Endometrium (tissue), 2 donors: ENCODE results near the gene LMTK3.
"Not testable (repeated sequence)": the region's sequence is repeated elsewhere in the genome, so short reads cannot be mapped to it uniquely, and the experiment has no call there.

Experiments used
- FAIRE-seq: peaks from 2 replicates; lab custom pipeline; 2012; peaks lifted over from hg19 to GRCh38; lab: Jason Lieb, UNC
- donor health status: control.
- donor health status: control.

The LMTK3 gene

DNA sequence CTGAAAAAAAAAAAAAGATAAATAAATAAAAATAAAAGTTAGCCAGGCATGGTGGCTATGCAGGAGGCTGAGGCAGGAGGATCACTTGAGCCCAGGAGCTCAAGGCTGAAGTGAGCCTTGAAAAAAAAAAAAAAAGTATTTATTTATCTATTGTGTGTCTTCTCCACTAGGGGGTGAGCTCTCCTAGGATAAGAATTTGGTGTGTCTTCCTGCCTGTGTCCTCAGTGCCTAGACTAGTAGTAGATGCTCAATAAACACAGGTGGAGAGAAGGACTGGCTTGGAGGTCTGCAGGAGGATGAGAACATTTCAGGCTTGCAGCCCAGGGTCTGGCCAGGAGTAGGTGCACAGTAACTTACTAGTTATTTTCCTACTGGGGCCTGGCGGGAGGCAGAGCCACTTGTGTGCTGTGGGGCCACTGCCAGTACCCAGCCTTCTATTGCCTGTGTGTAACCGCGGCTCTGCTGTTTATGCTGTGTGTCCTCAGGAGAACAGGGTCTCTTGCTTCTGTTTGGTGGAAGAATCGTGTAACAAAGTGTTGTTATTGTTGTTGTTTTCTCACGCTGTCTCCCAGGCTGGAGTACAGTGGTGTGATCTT is 5.4 kb downstream of the LMTK3 start:
- FAIRE-seq: no peak

DNA sequence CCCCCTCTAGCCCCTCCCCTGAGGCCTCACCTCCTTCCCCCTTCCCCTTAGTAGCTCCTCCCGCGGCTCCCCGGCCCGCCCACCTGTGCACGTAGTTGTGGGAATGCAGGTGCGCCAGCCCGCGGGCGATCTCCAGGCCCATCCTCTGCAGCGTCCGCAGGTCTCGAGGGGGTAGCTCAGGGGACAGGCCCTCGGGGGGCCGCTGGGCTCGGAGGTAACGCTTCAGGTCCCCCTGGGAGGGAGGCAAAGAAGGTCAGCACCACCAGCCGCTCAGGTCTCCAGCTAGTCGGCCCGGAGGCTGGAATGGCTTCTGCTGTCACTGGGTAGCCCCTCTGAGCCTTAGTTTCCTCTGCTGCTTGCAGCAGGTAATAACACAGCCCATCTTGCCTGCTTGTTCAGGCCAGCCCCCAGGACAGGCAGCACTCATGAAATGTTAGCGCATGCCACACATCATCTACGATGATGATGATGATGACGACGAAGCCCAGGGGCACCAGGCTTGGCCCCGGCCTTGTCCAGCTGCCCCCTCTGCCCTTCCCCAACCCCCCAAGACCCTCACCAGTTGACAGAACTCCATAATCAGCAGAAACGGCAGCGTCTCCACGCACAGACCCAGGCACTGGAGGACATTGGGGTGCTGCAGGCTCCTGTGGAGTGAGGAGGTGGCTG is 9.2 kb downstream of the LMTK3 start:
- FAIRE-seq: no peak

DNA sequence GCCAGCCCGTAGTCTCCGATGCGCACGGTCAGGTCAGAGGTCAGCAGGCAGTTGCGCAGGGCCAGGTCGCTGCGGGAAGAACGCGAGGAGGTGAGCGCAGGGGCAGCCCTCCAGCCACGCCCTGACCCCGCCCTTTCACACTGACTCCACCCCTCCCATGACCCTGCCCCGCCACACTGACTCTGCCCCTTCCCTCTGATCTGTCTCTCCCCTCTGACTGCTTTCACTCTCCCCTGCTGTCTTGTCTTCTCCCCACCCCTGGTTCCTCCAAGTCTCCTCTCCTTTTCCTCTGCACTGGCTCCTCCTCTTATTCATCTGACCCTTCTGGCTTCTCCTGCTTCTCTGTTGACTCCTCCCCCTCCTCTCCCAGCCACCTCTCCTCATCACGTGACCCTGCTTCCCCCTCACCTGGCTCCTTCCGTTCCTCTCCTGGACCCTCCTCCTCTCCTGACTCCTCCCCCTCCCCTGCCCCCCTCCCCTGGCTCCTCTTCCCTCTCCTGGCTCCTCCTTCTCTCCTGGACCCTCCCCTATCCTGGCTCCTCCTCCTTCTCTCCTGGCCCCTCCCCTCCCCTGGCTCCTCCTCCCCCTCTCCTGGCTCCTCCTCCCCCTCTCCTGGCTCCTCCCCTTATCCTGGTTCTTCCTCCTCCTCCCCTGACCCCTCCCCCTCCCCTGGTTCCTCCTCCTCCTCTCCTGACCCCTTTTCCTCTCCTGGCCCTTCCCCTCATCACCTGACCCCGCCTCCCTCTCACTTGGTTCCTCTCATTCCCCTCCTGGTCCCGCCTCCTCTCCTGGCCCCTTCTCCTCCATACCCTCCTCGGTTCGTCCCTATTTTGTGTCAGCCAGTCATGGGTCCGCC is 9.9 kb downstream of the LMTK3 start:
- FAIRE-seq: no peak

DNA sequence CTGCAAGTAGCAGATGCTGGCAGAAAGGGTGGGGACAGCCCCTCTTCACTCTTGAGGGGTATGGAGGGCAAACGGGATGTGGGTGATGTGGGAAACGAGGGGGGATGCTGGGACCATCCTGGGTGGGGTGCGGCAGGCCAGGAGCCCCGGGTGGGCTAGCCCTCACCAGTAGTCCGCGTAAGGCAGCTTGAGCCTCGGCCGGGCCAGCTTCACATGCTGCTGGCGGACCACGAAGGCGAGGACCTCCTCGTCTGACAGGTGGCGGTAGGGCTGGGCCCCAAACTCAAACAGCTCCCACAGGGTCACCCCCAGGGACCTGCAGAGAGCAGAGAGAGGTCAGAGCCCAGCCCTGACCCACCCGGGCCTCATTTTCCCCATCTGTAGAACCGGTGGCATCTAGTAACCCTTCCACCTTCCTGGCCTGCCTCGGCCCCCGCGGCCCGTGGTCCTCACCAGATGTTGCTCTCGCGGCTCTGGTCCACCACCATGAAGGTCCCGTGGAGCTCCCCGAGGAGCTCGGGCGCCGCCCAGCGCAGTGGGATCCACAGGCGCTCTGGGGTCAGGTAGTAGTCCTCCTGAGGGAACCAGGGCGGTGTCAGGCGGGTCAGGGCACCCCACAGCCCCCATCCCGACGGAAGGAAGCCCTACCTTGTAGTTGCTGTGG is 10.7 kb downstream of the LMTK3 start:
- FAIRE-seq: no peak

DNA sequence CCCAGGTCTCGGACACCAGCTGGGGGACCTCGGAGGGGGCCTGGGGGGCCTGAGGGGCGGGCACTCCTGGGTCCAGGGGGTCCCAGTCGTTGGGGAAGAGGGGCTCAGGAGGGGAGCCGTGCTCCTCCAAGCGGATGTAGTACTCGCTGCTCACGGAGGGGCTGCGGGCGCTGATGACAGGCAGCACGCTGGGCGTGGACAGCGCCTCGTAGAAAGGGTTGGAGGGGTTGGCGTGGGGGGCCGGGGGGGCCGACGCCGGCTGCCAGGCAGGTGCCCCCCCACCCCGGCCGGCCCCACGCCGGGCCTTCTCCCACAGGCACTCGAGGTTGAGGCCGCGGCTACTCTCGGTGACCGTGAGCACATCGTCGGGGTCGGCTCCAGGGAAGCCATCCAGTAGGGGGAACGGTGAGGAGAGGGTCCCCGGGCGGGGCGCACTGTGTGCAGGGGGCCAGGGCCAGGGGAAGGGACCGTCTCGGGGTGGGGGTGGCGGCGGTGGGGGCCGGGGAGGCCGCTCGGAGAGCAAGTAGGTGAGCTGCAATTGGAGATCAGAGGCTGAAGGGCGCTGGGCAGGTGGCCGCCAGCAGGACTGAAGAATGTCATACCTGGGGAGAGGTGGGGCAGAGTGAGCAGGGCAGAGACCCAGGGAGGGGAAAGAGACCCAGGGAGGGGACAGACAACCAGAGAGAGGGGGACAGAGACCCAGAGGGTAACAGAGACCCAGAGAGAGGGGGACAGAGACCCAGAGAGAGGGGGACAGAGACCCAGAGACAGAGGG is 12.1 kb downstream of the LMTK3 start:
- FAIRE-seq: no peak

DNA sequence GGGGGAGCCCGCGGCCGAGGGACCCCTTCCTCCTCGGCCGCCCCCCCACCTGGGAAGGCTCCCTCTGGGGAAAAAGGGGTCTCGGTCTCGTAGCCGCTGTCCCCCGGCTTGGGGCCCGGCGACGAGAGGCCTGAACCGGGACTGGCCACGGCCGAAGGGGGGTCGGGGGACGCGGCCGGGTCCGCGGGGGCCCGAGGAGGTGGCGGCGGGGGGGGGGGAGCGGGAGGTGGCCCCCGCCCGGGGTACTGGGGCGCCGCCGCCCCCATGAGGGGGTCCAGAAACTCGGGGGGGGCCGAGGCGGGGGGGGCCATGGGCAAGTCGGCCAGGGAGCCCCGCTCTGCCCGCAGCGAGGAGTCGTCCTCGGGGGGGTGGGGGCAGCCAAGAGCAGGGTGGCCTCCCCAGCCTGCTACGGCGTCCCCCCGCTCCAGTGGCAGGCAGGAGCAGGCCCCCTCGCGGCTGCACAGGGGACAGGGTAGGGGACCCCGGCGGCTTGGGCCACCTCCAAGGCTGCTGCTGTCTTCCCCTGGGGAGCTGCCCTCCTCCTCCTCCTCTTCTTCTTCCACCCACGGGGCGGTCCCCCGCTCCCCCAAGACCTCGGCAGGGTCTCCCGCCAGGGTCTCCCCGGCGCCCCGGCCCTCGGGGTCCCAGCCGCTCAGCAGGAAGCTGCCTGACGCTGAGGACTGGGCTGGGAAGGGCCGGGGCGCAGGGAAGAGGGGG is 12.9 kb downstream of the LMTK3 start:
- FAIRE-seq: no peak

DNA sequence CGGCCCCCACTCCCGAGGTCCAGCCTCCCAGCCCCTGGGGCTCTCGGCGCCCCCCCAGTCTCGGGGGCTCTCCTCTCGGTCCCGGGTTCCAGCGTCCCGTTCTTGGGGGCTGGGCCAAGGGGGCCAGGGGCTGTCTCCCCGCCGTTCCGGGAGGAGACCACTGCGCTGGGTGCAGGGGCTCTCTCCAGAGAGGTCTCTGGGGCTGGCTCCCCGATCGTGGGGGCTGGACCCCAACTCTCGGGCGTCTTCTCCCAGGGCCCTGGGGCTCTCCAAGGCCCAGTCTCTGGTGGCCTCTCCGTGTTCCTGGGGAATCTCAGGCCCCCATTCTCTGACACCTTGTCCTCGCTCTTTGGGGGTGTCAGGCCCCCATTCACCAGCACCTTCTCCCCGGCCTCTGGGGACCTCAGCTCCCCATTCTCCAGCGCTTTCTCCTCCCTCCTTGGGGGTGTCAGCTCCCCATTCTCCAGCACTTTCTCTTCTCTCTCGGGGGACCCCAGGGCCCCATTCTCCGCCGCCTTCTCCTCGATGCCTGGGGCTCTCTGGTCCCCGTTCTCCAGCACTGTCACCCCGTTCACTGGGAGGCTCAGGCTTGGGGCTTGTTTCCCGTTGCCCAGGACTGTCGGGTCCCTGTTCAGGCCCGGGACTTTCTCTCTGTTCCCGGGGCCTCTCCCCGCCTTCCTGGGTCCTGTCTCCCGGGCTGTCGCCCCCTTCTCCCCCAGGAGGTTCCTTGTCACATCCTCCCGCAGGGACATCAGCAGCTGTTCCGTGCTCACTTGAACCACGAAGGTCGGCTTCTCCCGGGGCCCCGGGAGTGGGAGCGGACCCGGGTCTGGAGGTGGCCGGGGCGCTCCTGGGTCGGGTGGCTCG is 13.7 kb downstream of the LMTK3 start:
- FAIRE-seq: no peak

DNA sequence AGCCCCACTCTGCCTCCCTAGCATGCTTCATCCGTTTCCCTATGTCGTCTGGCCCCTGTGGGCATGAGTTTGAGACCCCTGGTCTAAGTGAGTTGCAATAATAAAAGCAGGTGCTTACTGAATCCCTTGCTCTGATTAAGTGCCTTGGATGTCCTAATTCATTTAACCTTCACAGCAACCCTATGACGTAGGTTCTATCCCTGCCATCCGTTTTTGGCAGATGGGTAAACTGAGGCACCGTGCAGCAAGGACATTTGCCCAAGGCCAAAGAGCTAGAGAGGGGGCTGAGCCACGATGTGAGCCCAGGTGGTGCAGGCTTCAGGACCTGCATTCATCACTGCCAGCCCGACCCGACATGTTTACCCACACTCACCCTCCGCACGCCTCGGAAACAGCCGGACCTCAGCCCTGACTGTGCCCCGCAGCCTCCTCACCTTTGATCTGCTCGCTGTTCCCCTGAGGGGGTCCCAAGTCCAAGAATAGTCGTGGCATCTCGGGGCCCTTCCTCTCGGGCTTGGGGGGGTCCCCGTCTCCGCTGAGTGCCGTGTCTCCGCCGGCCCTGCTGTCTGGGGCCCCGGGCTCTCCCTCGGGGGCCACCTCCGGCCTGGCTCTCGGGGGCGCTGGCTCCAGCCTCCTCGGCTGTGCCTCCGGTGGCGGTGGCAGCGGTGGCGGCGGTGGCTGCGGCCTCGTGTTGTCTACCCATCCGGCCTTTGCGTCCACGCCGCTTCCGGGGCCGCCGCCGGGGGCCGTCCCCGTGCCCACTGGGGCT is 14.5 kb downstream of the LMTK3 start:
- no peak for FAIRE-seq

DNA sequence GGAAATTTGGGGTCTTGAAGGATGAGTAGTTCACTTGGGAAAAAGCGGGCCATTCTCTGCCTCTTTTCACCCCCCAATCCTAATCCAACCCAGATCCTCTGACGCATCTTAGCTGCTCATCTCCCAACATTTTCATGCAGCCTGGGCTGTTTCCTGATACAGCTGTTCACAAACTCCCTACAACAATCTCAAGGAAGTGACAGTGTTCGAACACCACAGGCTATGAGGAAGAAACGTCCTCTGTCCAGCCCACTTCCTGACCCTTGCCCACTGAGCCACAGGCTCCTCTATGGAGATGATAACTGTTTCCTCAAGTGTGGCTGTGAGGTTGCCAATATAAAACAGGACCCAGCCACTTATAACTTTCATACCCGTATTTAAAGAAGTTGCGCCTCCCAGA is 16.2 kb downstream of the LMTK3 start:
- no peak for FAIRE-seq

DNA sequence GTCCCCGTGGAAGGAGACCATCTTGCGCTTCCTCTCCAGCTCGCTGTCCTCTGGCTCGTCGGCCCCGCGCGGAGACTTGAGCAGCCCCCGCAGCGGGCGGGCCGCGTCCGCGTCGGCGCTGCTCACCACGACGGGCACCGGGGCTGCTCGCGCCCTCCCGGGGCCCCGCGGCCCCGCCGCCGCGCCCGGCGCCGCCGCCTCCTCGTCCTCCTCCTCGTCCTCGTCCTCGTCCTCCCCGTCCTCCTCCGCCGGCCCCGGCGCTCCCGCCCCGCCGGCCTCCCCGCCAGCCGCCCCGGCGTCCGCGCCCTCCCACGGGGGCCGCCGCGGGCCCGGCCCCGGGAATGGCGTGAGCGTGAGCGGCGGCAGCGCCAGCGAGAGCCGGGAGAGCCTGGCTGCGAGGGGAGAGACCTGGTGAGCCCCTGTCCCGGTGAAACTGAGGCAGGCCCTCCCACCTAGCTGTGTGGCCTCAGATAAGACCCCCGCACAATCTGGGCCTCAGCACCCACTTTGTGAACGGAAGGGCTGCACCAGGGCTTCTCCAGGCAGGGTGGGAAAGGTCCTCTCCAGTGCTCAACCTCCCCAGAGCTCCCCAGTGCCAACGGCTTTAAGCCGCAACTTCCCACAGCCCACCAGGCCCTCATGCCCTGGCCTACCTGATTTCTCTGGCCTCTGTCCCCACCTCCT is 17.8 kb downstream of the LMTK3 start:
- no peak for FAIRE-seq

DNA sequence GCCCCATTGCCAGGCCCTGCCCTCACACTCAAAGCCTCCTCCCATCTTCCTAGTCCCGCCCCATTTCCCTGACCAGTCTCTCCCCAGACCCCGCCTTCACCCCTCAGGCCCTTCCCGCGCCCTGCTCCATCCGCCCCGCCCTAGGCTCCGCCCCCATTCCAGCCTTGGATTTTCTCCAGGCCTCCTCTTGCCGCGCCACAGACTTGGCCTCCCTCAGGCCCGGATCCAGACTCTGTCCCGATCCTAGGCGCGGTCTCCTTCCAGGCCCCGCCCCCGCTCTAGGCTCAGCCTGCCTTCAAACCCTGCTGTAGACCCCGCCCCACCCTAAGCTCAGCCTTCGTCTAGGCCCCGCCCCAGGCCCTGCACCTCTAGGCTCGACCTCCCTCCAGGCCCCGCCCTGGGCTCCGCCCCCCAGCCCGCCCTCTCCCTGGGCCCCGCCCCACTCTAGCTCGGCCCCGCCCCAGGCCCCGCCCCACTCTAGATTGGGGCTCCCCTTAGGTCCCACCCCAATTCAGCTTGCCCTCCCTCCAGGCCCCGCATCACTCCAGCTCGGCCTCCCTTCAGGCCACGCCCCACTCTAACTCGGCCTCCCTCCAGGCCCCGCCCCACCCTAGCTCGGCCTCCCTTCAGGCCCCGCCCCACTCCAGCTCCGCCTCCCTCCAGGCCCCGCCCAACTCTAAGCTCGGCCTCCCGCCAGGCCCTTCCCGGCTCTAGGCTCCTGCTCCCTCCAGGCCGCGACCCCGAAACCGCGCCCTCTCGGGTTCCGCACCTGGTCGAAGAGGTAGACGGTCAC is 18.5 kb downstream of the LMTK3 start:
- no peak for FAIRE-seq

DNA sequence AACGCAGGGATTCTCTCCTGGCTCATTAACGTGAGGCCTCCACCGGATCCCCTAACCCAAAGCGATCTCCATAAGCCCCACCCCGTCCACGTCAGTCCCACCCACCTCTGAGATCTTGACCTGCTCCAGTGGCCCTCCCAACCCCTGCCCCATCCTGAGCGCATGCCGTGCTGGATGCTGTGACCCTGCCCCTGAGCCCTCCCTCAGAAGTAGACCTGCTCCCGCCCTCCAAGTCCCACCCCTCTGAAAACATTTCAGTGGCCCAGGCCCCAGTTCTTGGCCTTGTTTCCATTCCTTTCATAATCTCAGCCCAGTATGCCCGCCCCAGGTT is 19.9 kb downstream of the LMTK3 start:
- no peak for FAIRE-seq

DNA sequence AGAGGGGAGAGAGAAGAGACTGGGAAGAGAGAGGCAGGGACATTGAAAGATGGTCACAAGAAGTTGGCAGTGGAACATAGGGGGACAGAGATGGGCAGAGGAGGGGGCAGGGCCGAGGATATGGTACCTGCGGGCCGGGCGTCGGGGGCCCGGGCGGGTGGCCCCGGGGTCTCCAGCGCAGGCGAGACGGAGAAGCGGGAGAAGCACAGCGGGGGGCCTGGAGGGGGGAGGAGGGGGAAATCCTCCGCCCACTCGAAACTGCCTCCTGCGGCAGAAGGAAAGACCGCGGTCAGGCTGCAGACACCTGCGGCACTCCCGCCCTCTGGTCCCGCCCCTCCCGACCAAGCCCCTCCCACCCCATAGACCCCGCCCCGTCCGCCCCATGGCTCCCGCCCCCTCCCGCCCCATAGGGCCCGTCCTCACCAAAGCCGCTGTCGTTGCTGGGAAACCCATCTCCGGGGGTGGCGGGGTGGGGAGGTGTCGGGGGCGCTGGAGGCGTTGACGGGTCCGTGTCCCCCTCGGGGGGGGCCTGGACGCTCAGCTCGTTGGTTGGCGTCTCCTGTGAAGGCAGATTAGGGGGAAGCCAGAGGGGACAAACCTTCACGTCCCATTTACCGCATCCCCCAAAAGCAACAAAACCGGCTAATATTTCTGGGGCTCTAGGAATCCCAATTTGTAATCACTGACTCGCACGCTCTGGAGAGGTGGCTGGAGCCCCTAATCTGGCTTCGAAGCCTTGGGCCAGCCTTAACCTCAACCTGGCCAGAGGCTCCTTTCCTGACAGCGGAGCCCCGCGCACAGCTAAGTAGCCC is 20.4 kb downstream of the LMTK3 start:
- FAIRE-seq: no peak

DNA sequence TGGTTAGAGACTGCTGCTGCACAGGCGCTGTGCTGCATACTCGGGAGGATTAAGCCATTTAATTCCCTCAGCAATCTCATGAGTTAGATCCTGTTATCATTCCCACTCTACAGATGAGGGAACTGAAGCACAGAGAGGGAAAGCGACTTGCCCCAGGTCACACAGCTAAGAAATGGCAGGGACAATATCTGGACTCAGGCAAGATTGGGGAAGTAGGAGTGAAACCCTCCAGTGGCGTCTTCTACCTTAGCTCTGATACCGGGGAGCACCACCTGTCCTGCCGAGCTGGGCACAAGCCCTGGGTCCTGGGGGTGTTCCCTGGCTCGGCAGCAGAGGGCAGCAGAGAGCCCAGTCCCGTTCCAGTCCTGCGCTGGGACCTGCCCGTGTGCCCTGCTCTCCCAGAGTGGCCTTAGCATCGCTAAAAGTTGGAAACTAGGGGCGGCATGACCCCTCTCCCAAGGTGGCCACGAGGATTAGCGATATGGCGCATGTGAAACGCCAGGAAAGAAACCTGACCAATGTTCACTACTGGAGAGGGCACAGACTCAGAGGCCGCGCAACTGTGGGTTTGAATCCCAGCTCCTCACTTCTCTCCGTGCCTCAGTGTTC is 21.9 kb downstream of the LMTK3 start:
- no peak for FAIRE-seq

DNA sequence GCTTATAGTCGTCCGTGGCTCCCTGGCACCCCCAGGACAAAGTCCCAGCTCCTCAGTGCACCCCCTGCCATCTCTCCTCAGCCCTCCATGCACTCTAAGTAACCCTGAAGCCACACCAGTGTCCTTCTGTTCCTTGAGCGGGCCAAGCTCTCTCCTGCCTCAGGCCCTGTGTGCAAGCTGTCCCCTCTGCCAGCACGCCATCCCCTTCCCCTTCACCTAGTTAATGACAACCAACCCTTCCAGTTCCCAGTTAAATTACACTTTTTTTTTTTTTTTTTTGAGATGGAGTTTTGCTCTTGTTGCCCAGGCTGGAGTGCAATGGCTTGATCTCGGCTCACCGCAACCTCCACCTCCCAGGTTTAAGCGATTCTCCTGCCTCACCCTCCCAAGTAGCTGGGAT is 23.2 kb downstream of the LMTK3 start:
- not testable (repeated sequence) for FAIRE-seq

DNA sequence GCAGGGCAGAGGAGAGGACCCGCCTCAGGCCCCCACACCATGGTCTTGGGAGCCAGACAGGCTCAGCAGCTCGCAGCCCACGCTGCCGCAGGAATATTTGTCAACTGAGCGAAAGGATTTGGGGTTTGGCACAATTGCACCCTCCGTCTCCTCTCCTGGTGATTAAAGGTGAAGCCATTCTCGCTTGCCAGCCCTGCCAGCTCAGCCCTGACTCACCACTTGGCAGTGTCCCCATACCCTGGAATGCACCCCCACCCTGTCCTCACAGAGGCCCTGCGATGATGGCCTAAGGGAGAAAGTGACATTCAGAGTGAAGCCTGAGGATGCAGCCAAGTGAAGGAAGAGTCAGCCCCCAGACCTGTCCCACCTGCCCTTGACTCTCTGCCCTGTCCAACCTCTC is 23.7 kb downstream of the LMTK3 start:
- FAIRE-seq: no peak

DNA sequence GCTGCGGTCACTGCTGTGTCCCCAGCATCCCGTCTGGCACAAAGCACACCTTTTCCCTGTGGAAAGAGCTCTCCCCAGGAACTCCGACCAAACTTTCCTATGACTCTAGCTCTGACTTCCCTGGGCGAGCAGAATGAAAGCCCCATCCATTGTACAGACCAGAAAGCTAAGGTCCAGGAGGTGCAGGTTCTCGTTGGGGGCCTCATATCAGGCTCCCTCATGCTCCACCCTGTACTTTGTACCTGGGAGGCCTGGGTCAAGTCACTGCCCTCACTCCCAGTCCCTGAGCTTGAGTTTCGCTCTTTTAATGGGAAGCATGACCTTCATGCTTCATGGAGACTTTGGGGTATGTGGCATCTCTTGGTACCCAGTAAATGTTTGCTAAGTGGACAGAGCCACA is 24.1 kb downstream of the LMTK3 start:
- FAIRE-seq: no peak
